ENCODE measurements around the gene SLN.

Gene SLN

GRCh38 chr11:107683807-107684206 lies 28.0 kb downstream of the SLN start:
- DNase-seq (ENCODE audit: low spot score): no peak

- no peak for DNase-seq (ENCODE audit: low spot score)
Observed at GRCh38 chr11:107683061-107683460, 28.8 kb downstream of the SLN start.

GRCh38 chr11:107682572-107682971 lies 29.3 kb downstream of the SLN start:
- DNase-seq (ENCODE audit: low spot score): no peak

GRCh38 chr11:107682171-107682570 lies 29.7 kb downstream of the SLN start:
- no peak for DNase-seq (ENCODE audit: low spot score)

- DNase-seq (ENCODE audit: low spot score): no peak
Observed at GRCh38 chr11:107679255-107680024, 32.4 kb downstream of the SLN start.

GRCh38 chr11:107678632-107678971 lies 33.3 kb downstream of the SLN start:
- no peak for DNase-seq (ENCODE audit: low spot score)

- no peak for DNase-seq (ENCODE audit: low spot score)
Observed at GRCh38 chr11:107677924-107678631, 33.8 kb downstream of the SLN start.

- no peak for DNase-seq (ENCODE audit: low spot score)
Observed at GRCh38 chr11:107676336-107677057, 35.4 kb downstream of the SLN start.

- DNase-seq (ENCODE audit: low spot score): no peak
Observed at GRCh38 chr11:107675902-107676301, 36.0 kb downstream of the SLN start.

- DNase-seq (ENCODE audit: low spot score): no peak
Observed at GRCh38 chr11:107669893-107670601, 41.8 kb downstream of the SLN start.

- no peak for DNase-seq (ENCODE audit: low spot score)
Observed at GRCh38 chr11:107669191-107669740, 42.6 kb downstream of the SLN start.

- no peak for DNase-seq (ENCODE audit: low spot score)
Observed at GRCh38 chr11:107666911-107667613, 44.8 kb downstream of the SLN start.

- DNase-seq (ENCODE audit: low spot score): peak; percentile 42
Observed at GRCh38 chr11:107665018-107665417, 46.8 kb downstream of the SLN start.

- no peak for DNase-seq (ENCODE audit: low spot score)
Observed at GRCh38 chr11:107661656-107662055, 50.2 kb downstream of the SLN start.

GRCh38 chr11:107660066-107660465 lies 51.8 kb downstream of the SLN start:
- DNase-seq (ENCODE audit: low spot score): no peak

- no peak for DNase-seq (ENCODE audit: low spot score)
Observed at GRCh38 chr11:107659310-107659709, 52.5 kb downstream of the SLN start.
